SK-N-DZ (cell line): ENCODE results near the gene IVNS1ABP.
"Not testable (repeated sequence)": the region's sequence is repeated elsewhere in the genome, so short reads cannot be mapped to it uniquely, and the experiment has no call there.

ENCODE experiments used
- DNase-seq: peaks from one replicate; pipeline ENCODE4 v3.0.0-alpha.2; 2015; ENCODE audit warnings: low spot score

The IVNS1ABP gene

GRCh38 chr1:185334182-185334581, 17.1 kb upstream of the IVNS1ABP start:
- DNase-seq = no peak

- no peak for DNase-seq
Observed at GRCh38 chr1:185328255-185328654, 11.2 kb upstream of the IVNS1ABP start.

GRCh38 chr1:185325413-185325812, 8.4 kb upstream of the IVNS1ABP start:
- DNase-seq = peak; percentile 62

GRCh38 chr1:185324118-185324517, 7.1 kb upstream of the IVNS1ABP start:
- no peak for DNase-seq

- no peak for DNase-seq
Observed at GRCh38 chr1:185322636-185323035, 5.6 kb upstream of the IVNS1ABP start.

- not testable (repeated sequence) for DNase-seq
Observed at GRCh38 chr1:185321653-185322221, 4.7 kb upstream of the IVNS1ABP start.

- DNase-seq = not testable (repeated sequence)
Observed at GRCh38 chr1:185321104-185321503, 4.1 kb upstream of the IVNS1ABP start.

GRCh38 chr1:185319139-185319475, 2.1 kb upstream of the IVNS1ABP start:
- DNase-seq = no peak

GRCh38 chr1:185318431-185319138, 1.5 kb upstream of the IVNS1ABP start:
- no peak for DNase-seq

- DNase-seq = no peak
Observed at GRCh38 chr1:185317886-185318310, 855 bp upstream of the IVNS1ABP start.

- DNase-seq = peak; percentile 78
Observed at GRCh38 chr1:185316163-185317033, 645 bp downstream of the IVNS1ABP start.

- DNase-seq = no peak
Observed at GRCh38 chr1:185315445-185316071, 1.5 kb downstream of the IVNS1ABP start.

- no peak for DNase-seq
Observed at GRCh38 chr1:185314411-185314810, 2.6 kb downstream of the IVNS1ABP start.

GRCh38 chr1:185312361-185313138, 4.5 kb downstream of the IVNS1ABP start:
- DNase-seq = no peak

- DNase-seq = no peak
Observed at GRCh38 chr1:185311589-185312225, 5.3 kb downstream of the IVNS1ABP start.

- no peak for DNase-seq
Observed at GRCh38 chr1:185309566-185309965, 7.5 kb downstream of the IVNS1ABP start.

- no peak for DNase-seq
Observed at GRCh38 chr1:185308126-185308525, 8.9 kb downstream of the IVNS1ABP start.

GRCh38 chr1:185305419-185305818, 11.6 kb downstream of the IVNS1ABP start:
- DNase-seq = no peak

- DNase-seq = no peak
Observed at GRCh38 chr1:185300152-185300551, 16.9 kb downstream of the IVNS1ABP start.

- DNase-seq = no peak
Observed at GRCh38 chr1:185297982-185298381, 19.1 kb downstream of the IVNS1ABP start.

- no peak for DNase-seq
Observed at GRCh38 chr1:185295091-185295490, 22.0 kb downstream of the IVNS1ABP start.
